RWPE1 (cell line): ENCODE measurements around the gene HARBI1.

ENCODE experiments used
- CTCF ChIA-PET: fragments of 350-600 bp; sonication (Branson Sonifier 250); formaldehyde crosslinking; extraction: SDS; loops from one replicate; lab custom pipeline; 2021; lab: Yijun Ruan, JAX
- POLR2A ChIA-PET: fragments of 400-600 bp; formaldehyde crosslinking; extraction: SDS; loops from one replicate; lab custom pipeline; 2020; ENCODE audit warnings: antibody characterized with exemption; ENCODE audit not compliant: low non-redundant PET; lab: Yijun Ruan, JAX
- DNase-seq: peaks from one replicate; pipeline ENCODE4 v3.0.0; 2012; ENCODE audit warnings: low spot score
- H3K27ac ChIP-seq: fragments of 450-650 bp; 2 replicates; pipeline ENCODE4 v1.5.1; 2017
- CTCF ChIP-seq: fragments of 450-650 bp; conservative IDR thresholded peaks from 2 replicates; pipeline ENCODE4 v1.5.1; 2017; ENCODE audit warnings: low read depth, mild to moderate bottlenecking

Gene HARBI1

DNA sequence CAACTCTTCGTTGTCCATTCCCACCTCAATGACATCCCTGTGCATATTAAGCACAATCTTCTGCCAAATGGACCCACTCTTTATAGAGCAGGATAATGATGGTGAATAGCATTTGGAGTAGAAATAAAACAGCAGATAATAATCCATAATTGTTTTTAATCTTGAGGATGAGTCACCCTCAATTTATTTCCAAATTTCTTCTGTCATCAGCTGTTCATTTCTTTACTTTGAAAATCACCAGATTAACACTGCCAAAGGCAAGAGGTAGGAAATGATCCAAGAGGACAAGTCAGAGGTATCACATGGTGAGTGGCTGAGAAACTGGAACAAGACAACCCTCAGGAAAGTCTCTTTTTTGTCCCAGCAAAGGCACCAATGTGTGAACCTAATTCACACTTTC is 15.9 kb downstream of the HARBI1 start:
- ChIA-PET CTCF (no interaction called here), POLR2A (no interaction called here)
- TF ChIP-seq CTCF, result no peak
- H3K27ac ChIP-seq, result no peak overlapping the region
- DNase-seq, result no peak

DNA sequence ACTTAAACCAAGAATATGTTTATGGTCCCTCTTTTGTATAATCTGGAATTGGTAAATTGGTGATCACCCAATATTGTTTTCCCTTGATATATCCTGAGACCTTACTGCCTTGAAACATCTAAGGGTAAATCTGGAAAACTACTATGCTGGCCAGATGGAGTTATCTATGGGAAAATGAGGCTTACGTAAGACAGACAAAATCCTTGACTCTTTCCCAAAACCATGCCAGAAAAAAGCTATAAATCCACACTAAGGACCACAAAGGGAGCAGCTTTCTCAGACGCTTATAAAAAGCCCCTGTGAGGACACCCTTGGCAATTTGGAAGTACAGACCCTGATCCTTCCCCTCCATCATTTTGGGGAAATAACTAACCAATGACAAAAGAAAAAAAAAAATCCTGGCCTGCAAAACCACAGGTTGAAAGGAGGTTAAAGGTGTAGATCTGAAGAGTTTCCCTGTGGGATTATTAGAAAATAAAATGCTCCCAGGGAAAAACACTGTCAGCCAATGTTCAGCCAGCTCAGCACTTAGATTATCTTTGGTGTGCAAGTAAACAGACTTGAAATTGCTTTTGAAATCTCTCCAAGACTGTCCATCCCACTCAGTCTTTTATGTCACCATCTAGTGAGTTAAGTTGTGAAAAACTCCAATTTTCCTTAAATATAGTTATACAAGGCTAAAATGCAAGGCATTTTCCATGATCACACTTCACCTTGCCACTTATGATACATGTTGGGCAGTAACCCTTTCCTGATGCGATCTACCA is 16.6 kb downstream of the HARBI1 start:
- ChIA-PET CTCF (interaction anchor here (0.5 to 1.0 kb wide), 4 partner anchors 10 to 254 kb away, joined by 3 to 4 read pairs (median 4); no protein-coding TSS in a partner anchor), POLR2A (no interaction called here)
- no peak for DNase-seq
- no peak overlapping the region for H3K27ac ChIP-seq
- TF ChIP-seq CTCF, result no peak

DNA sequence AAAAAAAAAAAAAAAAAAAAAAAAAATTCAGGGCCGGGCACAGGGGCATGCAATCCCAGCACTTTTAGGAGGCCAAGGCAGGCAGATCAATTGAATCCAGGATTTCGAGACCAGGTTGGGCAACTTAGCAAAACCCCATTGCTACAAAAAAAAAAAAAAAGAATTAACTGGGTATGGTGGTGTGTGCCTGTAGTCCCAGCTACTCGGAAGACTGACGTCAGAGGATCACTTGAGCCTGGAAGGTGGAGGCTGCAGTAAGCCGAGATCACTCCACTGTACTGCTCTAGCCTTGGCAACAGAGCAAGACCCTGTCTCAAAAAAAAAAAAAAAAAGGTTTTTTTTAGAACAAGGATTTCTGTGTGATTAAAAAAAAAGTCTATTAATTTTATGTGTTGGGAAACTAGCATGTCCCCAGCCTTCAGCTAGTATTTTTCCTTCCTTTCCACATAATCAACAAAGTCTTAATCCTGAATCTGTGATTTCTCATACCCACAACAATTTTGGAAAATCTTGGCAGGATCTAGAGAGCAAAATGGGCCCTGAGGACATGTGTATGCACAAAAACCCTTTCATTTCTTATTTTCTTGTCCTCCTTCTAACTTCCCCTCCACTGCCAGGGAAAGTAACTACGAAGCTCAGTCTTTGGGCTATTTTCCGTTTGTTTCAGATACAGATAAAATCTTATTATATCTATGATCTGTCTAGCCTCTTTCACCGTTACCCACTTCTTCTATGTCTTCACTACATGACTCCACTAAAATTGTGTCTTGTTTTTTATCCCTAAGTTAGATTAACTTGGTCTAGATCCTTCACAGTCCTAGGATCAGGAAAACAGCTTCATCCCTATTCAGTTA is 17.5 kb downstream of the HARBI1 start:
- H3K27ac ChIP-seq, result no peak overlapping the region
- POLR2A ChIA-PET, result interaction anchor here (0.7 kb wide), 1 partner anchor 355 kb away, joined by 5 read pairs; no protein-coding TSS in a partner anchor
- CTCF ChIA-PET, result interaction anchor here (0.5 to 1.0 kb wide), 6 partner anchors 9 to 254 kb away, joined by 3 to 4 read pairs (median 4); no protein-coding TSS in a partner anchor
- DNase-seq, result no peak
- no peak for TF ChIP-seq CTCF

- ChIA-PET POLR2A (no interaction called here), CTCF (interaction anchor here (0.7 kb wide), 1 partner anchor 491 kb away, joined by 3 read pairs; no protein-coding TSS in a partner anchor)
- DNase-seq, result no peak
- no peak for TF ChIP-seq CTCF
- H3K27ac ChIP-seq, result no peak overlapping the region
Observed at GRCh38 chr11:46597609-46598219, 19.3 kb downstream of the HARBI1 start.

- TF ChIP-seq CTCF, result no peak
- no peak overlapping the region for H3K27ac ChIP-seq
- POLR2A ChIA-PET, result no interaction called here
- DNase-seq, result no peak
- CTCF ChIA-PET, result no interaction called here
Observed at GRCh38 chr11:46597155-46597554, 19.9 kb downstream of the HARBI1 start.

DNA sequence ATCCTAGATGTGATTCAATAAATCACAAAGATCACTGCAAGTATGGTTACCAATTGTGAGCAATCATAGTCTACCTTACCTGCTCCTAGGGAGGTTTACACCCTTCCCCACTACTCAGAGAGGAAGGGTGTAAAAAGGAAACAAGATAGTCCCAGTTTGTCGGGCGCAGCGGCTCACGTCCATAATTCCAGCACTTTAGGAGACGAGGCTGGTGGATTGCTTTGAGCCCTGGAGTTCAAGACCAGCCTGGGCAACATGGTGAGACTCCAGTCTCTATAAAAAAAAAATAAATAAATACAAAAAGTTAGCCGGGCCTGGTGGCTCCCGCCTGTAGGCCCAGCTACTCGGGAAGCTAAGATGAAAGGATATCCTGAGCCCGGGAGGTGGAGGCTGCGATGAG is 22.2 kb downstream of the HARBI1 start:
- ChIA-PET POLR2A (no interaction called here), CTCF (no interaction called here)
- H3K27ac ChIP-seq, result no peak overlapping the region
- no peak for DNase-seq
- no peak for TF ChIP-seq CTCF
